CD4-positive, alpha-beta T cell treated with Interferon gamma for 1 hour (primary cell): ENCODE results near the gene PRKN.

ENCODE experiments used
- DNase-seq: peaks from one replicate; pipeline ENCODE4 v3.0.0-alpha.2; 2020

The PRKN gene

GRCh38 chr6:162671580-162672165, 55.9 kb downstream of the PRKN start:
- DNase-seq: no peak

- no peak for DNase-seq
These were observed 57.2 kb downstream of the PRKN start for GRCh38 chr6:162670345-162670744.

DNA sequence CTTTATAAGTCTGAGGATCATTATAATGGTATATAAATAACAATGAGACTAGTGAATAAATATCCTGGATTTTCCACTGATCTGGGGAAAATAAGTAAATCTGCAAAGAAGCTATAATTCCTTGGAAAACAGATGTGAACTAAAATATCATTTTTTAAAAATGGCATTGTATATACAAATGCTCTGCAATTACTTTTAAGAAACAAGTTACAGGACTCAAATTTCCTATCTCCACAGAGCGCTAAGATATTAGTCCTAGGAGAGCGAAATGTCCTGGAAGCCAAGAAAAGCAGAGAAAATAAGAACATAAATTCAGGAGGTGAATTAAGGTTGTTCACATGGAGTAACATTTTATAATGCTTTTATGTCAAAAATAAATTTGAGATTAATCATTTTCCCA, 61.3 kb downstream of the PRKN start:
- no peak for DNase-seq

DNA sequence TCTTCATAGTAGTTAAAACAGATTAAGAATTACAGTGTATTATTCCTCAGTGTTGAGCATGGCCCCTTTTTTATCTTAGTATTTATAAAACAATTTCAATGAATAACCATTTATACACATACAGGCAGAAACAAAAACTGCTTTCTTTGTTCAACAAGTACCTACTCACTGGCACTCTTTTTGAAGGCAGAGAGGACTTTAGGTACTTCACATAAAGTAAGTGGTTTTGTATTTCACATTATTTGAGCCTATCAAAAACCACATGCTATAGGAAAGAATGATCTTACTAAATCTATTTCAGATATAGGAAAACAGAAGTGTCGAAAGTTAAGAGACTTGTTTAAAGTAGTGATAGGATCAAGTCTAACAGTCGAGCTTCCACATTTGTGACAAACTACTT, 73.8 kb downstream of the PRKN start:
- no peak for DNase-seq

- no peak for DNase-seq
These were observed 76.1 kb downstream of the PRKN start for GRCh38 chr6:162651505-162651904.

DNA sequence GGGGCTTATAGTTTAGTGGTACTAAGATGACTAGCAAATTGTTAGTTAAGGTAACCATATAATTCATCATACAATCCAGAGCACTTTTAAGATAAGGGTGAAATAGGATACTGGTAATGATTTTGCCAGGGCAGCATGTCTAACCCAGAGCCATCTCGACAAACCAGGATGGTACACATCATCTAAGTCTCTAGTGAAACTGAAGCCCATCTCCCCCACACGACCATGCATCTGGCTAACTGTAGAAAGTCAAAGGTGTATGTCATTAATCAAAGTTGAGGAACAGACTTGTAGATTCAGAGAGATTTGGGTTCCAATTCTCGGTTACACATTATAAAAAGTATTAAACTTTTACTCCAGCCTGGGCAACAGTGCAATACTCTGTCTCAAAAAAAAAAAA, 78.3 kb downstream of the PRKN start:
- DNase-seq: no peak

- DNase-seq: no peak
These were observed 83.4 kb downstream of the PRKN start for GRCh38 chr6:162644153-162644552.

- DNase-seq: no peak
These were observed 86.8 kb downstream of the PRKN start for GRCh38 chr6:162640756-162641155.

GRCh38 chr6:162639951-162640350, 87.6 kb downstream of the PRKN start:
- DNase-seq: no peak

- no peak for DNase-seq
These were observed 88.5 kb downstream of the PRKN start for GRCh38 chr6:162638931-162639574.

GRCh38 chr6:162637317-162637716, 90.2 kb downstream of the PRKN start:
- no peak for DNase-seq

DNA sequence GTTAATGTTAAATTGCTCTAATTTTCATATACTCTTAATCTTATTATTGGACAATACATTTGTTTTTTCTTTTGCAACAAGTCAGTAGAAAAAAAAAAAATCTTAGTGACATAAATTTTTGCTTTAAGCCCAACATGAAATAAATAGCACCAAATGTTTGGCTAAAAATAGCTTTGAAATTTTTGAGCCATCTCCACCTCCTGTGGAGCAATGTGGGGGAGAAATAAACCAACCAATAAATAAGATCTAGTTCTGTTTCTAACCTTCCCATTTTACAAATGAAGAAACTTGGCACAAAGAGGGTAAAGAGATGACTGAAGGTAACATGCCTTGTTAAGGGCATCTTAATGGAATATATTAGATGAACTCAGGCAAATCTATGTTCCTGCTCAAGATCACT, 91.4 kb downstream of the PRKN start:
- DNase-seq: no peak

DNA sequence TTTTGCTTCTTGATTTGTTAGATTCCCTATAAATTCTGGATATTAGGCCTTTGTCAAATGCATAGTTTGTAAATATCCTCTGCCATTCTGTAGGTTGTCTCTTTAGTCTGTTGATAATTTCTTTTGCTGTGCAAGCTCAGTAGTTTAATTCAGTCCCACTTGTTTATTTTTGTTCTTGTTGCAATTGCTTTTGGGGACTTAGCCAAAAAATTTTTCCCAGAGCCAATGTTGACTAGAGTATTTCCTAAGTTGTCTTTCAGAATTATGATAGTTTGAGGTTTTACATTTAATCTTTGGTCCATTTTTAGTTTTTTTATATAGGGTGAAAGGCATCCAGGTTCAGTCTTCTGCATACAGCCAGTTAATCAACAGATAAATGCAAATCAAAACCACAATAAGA, 96.0 kb downstream of the PRKN start:
- no peak for DNase-seq

DNA sequence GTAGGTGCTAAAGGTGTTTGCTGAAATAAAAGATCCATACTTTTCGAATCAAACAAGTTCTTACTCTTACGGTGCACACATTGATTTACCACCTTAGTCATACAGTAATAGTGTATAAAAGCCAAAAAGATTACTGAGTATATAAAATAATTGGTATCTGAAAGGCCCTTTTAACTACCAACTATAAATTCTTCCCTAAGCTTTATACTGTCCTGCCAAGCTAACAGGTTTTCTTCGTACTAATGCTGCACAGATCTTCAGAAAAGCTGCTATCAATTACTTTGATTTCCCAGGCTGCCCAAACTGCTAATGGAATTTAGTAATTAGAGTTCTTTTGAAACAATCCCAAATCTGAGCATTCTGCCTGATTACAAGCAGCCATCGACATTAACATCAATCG, 97.5 kb downstream of the PRKN start:
- no peak for DNase-seq

GRCh38 chr6:162627825-162628224, 99.7 kb downstream of the PRKN start:
- DNase-seq: no peak

- DNase-seq: no peak
These were observed 100.2 kb downstream of the PRKN start for GRCh38 chr6:162627362-162627761.

DNA sequence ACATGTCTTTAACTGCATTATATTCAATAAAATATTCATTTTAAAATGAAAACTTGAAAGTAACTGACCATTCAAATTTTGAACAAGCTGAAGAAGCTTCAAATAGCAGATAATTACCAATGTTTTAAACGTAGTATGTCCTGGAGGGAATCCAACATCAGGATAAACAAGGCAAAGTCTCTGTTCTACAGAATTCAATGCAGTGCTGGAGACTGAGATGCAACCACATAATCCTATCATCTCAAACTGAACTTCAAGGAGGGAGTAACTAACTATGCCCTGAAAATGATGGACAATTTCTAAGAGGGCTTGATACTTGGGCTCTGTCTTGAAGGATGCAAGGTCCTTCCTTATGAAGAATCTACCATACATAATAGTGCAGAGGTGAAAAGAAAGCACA, 100.7 kb downstream of the PRKN start:
- DNase-seq: no peak

DNA sequence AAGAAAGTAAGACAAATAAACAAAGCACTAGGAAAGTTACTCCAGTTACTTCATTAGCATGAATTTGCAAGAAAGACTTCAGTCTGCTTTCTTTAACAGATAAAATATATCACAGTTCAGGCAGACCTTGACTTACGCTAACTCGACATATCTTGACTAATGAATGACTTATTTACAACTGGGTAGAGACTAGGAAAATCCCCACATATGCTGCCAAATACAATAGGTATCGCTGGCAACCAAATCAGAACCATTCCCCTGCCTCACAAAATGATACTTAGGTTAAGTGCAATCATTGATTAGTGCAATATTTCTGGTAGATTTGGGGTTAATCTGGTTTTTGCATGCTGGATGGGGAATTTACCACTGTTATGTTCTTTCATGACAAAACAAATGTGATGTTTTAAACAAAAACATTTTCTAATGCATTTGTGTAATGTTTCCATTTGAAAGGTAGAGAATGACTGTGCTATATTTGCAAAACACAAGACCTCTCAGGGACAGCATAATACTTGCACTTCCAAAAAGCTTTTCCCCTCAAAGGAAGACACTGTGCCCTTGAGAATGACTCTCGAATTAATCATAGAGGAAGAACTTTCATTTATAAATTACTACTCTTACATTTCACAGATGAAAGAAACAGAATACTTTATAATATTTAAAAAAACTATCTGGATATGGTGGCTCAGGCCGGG, 101.6 kb downstream of the PRKN start:
- no peak for DNase-seq

- no peak for DNase-seq
These were observed 105.0 kb downstream of the PRKN start for GRCh38 chr6:162622572-162622971.

- no peak for DNase-seq
These were observed 106.3 kb downstream of the PRKN start for GRCh38 chr6:162621246-162621645.

DNA sequence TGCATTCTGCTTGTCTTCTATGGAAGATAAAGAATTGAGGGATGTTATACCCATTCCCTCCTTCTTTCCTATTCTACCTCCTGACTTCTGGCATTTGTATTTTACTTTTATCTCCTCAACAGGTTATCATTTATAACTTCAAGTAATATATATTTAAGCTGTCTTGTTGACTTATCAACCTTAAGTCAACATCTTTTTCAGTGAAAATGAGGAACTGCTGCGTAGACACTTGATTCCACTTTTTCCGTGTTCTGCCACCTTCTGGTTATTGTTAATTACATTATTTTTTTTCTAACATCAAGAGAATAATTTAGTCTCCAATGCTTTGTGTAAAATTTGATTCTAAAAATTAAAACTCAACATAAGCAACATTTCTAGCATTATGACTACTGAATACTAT, 107.5 kb downstream of the PRKN start:
- no peak for DNase-seq

DNA sequence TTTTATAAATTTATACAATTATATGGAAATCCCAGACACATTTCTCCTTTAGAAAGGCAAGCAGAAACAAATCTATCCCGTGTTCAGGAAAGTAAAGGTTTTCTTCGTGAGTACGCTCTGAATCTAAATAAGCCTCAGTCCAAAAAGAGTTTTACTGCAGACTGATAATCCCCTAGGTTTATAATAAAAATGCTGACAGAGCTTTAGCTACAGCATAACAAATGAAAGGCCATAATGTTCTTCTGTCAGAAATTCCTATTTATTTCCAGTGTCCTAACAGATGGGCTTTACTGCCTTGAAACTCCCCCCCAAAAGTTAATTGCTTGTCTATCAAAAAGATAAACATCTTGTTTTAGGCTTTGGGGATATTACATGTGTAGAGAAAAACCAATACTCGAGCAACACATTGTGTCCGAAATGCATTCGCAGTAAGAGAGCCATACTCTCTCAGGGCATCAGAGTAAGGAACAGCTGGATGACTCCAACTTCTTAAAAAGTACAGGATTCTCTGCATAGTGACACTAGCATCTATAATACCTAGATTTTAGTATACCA, 109.0 kb downstream of the PRKN start:
- no peak for DNase-seq

DNA sequence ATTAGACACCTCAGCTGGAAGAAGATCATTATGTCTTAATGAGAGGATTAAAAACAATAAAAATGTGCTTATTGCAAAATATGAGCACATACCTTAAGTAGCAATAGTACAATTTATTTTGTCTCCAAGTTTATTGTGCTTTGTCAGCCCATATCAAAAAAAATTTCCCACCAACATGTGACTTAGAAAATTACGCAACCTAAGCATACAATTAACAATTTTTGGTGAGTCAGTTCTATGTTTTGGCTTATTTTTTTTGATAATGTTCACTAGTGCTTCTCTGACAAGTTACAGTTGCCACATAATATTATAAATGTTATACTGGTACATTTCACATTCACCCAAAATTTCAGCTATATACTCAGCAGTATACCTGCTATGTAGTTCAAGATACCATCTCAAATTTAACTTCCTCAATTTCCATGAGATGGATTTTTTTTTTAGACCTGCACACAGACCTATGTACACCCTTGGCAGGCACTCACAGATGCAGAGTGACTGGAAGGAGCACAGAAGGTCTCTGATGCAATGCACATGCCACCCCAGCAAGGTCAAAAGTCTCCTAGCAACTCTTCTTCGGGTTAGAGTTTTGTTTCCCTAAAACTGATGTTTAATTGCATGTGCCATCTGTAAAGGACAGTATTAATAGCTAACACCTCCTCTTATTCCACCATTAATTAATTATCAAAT, 112.4 kb downstream of the PRKN start:
- DNase-seq: no peak

- no peak for DNase-seq
These were observed 114.3 kb downstream of the PRKN start for GRCh38 chr6:162613310-162613709.
